Panc1 (cell line): ENCODE measurements around the gene SNCB. TPM values are rescaled to one million over a fixed set of nuclear protein-coding genes. Genes with fewer than 3 reads are reported as not detected.

Experiments used
- ATAC-seq: fragments of 200-7000 bp; cut with Tn5 transposase; 2 replicates; pipeline ENCODE4 v1.9.1; 2020; ENCODE audit warnings: mild to moderate bottlenecking, moderate library complexity
- BruUV-seq: library from RNA; stranded (reverse); fragments of 400-500 nt; replicated peaks from 2 replicates; lab custom pipeline; 2021; lab: Mats Ljungman, UMichigan
- CTCF ChIA-PET: fragments of 300-600 bp; sonication (Branson Sonifier 250); formaldehyde crosslinking; loops from one replicate; lab custom pipeline; 2022; ENCODE audit warnings: antibody characterized with exemption; lab: Charles Lee
- POLR2A ChIA-PET: fragments of 300-600 bp; sonication (Branson Sonifier 250); formaldehyde crosslinking; loops from one replicate; lab custom pipeline; 2022; ENCODE audit warnings: antibody characterized with exemption; lab: Charles Lee
- DNase-seq: peaks from one replicate; pipeline ENCODE4 v3.0.0-alpha.2; 2010; ENCODE audit warnings: low read depth, low spot score
- H3K27ac ChIP-seq: 2 replicates; pipeline ENCODE4 v1.5.1; 2011; ENCODE audit warnings: mild to moderate bottlenecking, low read length, inconsistent platforms
- H3K27me3 ChIP-seq: fragments of 200-500 bp; sonication (Bioruptor generic); 2 replicates; pipeline ENCODE4 v1.6.0; 2014; ENCODE audit warnings: low read length, inconsistent platforms; ENCODE audit not compliant: control insufficient read depth, insufficient read depth
- H3K36me3 ChIP-seq: fragments of 200-500 bp; sonication (Bioruptor generic); 2 replicates; pipeline ENCODE4 v1.5.1; 2014; ENCODE audit warnings: inconsistent platforms, mild to moderate bottlenecking, low read length, moderate library complexity; ENCODE audit not compliant: control insufficient read depth, insufficient read depth
- H3K4me1 ChIP-seq: 2 replicates; pipeline ENCODE4 v1.5.1; 2011; ENCODE audit warnings: inconsistent platforms, mild to moderate bottlenecking, low read length, moderate library complexity; ENCODE audit not compliant: control insufficient read depth, insufficient read depth
- H3K4me3 ChIP-seq, 2 experiments: 2 replicates each; pipeline ENCODE4 v1.5.1; 2011 to 2012; ENCODE audit warnings: low read depth in 2 of 2, low read length in 2 of 2, mild to moderate bottlenecking in 2 of 2, inconsistent platforms in 1 of 2, moderate library complexity in 1 of 2
- H3K9me3 ChIP-seq: fragments of 200-500 bp; sonication (Bioruptor generic); 2 replicates; pipeline ENCODE4 v1.5.1; 2014; ENCODE audit warnings: low read depth, mild to moderate bottlenecking, inconsistent platforms, low read length, moderate library complexity; ENCODE audit not compliant: control insufficient read depth, insufficient read depth
- POLR2AphosphoS5 ChIP-seq: IDR thresholded peaks from 2 replicates; pipeline ENCODE4 v1.6.1; 2012; ENCODE audit warnings: mild to moderate bottlenecking, low read depth, low read length, moderate library complexity
- SIN3A ChIP-seq: IDR thresholded peaks from 2 replicates; pipeline ENCODE4 v1.6.1; 2012; ENCODE audit warnings: low read depth, mild to moderate bottlenecking, low read length, moderate library complexity, borderline replicate concordance; ENCODE audit not compliant: insufficient read depth
- TCF7L2 ChIP-seq: IDR thresholded peaks from 2 replicates; pipeline ENCODE4 v1.6.1; 2011; ENCODE audit warnings: mild to moderate bottlenecking, low read depth, low read length, inconsistent platforms
- in situ Hi-C: cut with HindIII; loops from 2 replicates; pipeline ENCODE4 v1.10.0; 2016; ENCODE audit warnings: low sequenced_read_pairs, low pct_unique_long_range_greater_than_20kb
- intact Hi-C: fragments of 100-400 bp; cut with micrococcal nuclease; formaldehyde crosslinking; loops from one replicate; pipeline ENCODE4 v1.10.0; 2022; ENCODE audit not compliant: unreplicated experiment
- total RNA-seq: library from RNA; stranded (reverse); gene quantifications from one replicate; pipeline ENCODE4 v1.2.1, GENCODE V29; 2021; ENCODE audit not compliant: unreplicated experiment
- TF ChIP-seq, protein P1 (sequence below), 2 experiments: IDR thresholded peaks; 2 replicates each; pipeline ENCODE4 v1.6.1; 2011 to 2012; ENCODE audit warnings: low read depth in 2 of 2, control low read depth in 1 of 2, low read length in 1 of 2, mild to moderate bottlenecking in 1 of 2, moderate library complexity in 1 of 2; ENCODE audit not compliant: insufficient read depth in 1 of 2
- TF ChIP-seq, protein P2 (sequence below): fragments of 450-650 bp; IDR thresholded peaks from 2 replicates; pipeline ENCODE4 v1.5.1; 2017; ENCODE audit warnings: mild to moderate bottlenecking

SNCB gene
- total RNA-seq, 1 experiment from 2014 or later: 0.77 TPM

DNA sequence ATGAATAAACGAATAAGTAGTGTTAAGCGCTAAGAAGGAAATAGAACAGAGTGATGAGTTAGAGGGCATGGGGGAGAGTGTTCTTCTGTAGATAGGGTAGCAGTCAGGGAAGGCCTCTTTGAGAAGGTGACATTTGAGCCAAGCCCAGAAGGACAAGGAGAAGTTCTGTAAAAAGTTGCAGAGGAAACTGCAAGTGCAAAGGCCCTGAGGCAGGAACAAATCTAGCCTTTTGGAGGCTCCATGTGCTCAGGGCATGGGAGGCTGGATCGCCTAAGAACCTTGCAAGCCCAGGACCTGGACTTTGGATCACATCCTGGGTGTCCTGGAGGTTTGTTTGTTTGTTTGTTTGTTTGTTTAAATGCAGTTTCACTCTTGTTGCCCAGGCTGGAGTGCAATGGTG is 8.1 kb upstream of the SNCB start:
- Histone ChIP-seq H3K27ac (no peak overlapping the region), H3K36me3 (no peaks in the 10 kb centered on the region), H3K4me3 (no peak overlapping the region), H3K27me3 (peaks cover 3% of the 10 kb centered on the region; the same call in 1 of the 2 replicates), H3K9me3 (no peaks in the 10 kb centered on the region), H3K4me1 (no peaks in the 10 kb centered on the region)
- no peak for DNase-seq
- in situ Hi-C loops: no loop called here
- TF ChIP-seq POLR2AphosphoS5 (no peak), TCF7L2 (no peak), SIN3A (no peak)
- TF ChIP-seq, protein P1, sequence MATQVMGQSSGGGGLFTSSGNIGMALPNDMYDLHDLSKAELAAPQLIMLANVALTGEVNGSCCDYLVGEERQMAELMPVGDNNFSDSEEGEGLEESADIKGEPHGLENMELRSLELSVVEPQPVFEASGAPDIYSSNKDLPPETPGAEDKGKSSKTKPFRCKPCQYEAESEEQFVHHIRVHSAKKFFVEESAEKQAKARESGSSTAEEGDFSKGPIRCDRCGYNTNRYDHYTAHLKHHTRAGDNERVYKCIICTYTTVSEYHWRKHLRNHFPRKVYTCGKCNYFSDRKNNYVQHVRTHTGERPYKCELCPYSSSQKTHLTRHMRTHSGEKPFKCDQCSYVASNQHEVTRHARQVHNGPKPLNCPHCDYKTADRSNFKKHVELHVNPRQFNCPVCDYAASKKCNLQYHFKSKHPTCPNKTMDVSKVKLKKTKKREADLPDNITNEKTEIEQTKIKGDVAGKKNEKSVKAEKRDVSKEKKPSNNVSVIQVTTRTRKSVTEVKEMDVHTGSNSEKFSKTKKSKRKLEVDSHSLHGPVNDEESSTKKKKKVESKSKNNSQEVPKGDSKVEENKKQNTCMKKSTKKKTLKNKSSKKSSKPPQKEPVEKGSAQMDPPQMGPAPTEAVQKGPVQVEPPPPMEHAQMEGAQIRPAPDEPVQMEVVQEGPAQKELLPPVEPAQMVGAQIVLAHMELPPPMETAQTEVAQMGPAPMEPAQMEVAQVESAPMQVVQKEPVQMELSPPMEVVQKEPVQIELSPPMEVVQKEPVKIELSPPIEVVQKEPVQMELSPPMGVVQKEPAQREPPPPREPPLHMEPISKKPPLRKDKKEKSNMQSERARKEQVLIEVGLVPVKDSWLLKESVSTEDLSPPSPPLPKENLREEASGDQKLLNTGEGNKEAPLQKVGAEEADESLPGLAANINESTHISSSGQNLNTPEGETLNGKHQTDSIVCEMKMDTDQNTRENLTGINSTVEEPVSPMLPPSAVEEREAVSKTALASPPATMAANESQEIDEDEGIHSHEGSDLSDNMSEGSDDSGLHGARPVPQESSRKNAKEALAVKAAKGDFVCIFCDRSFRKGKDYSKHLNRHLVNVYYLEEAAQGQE (IDR thresholded peaks at IDR 0.05; ENCODE audit: insufficient read depth in 1 of 2, low read depth in 2 of 2, low read length in 1 of 2): no peak
- TF ChIP-seq, protein P2, sequence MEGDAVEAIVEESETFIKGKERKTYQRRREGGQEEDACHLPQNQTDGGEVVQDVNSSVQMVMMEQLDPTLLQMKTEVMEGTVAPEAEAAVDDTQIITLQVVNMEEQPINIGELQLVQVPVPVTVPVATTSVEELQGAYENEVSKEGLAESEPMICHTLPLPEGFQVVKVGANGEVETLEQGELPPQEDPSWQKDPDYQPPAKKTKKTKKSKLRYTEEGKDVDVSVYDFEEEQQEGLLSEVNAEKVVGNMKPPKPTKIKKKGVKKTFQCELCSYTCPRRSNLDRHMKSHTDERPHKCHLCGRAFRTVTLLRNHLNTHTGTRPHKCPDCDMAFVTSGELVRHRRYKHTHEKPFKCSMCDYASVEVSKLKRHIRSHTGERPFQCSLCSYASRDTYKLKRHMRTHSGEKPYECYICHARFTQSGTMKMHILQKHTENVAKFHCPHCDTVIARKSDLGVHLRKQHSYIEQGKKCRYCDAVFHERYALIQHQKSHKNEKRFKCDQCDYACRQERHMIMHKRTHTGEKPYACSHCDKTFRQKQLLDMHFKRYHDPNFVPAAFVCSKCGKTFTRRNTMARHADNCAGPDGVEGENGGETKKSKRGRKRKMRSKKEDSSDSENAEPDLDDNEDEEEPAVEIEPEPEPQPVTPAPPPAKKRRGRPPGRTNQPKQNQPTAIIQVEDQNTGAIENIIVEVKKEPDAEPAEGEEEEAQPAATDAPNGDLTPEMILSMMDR: no peak
- POLR2A ChIA-PET: no interaction called here
- ATAC-seq: no peak
- CTCF ChIA-PET: no interaction called here
- intact Hi-C loops: no loop called here
- BruUV-seq: no TSS peak

DNA sequence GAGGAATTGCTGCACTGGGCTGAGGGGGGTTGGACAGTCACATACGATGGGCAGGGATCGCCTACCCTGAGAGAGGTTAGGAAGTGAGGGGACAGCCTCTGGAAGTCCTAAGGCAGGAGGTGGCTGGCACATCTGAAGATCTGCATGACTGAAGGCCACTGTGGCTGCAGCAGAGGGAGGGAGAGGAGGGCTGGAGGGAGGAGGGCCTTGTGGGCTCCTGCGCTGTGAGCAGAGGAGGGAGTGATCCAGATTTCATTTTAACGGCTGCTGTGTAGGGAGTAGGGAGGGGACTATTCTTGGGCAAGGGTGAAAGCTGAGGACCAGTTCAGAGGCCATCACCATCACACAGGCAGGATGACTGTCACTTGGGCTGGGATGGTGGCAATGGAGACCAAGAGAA is 7.2 kb upstream of the SNCB start:
- POLR2A ChIA-PET: interaction anchor here (0.6 kb wide), 1 partner anchor 18 kb away, joined by 7 read pairs; no protein-coding TSS in a partner anchor
- Histone ChIP-seq H3K4me3 (no peak overlapping the region), H3K9me3 (no peaks in the 10 kb centered on the region), H3K36me3 (no peaks in the 10 kb centered on the region), H3K4me1 (no peaks in the 10 kb centered on the region), H3K27me3 (peaks cover 3% of the 10 kb centered on the region; the same call in 1 of the 2 replicates), H3K27ac (no peak overlapping the region)
- BruUV-seq: no TSS peak
- CTCF ChIA-PET: no interaction called here
- ATAC-seq: no peak; the same call in 1 of the 2 replicates
- intact Hi-C loops: no loop called here
- no peak for DNase-seq
- in situ Hi-C loops: no loop called here
- TF ChIP-seq POLR2AphosphoS5: no peak
- TF ChIP-seq, protein P1 (IDR thresholded peaks at IDR 0.05; ENCODE audit: insufficient read depth in 1 of 2, low read depth in 2 of 2, low read length in 1 of 2): no peak
- TF ChIP-seq, protein P2: no peak
- TF ChIP-seq SIN3A: no peak
- no peak for TF ChIP-seq TCF7L2
